ENCODE results near the gene RAC3. TPM values are rescaled to one million over a fixed set of nuclear protein-coding genes. Genes with fewer than 3 reads are reported as not detected.

Gene RAC3
- total RNA-seq, 4 donors from 2014 or later: 0.42 to 2.0 TPM; not detected in 2

DNA sequence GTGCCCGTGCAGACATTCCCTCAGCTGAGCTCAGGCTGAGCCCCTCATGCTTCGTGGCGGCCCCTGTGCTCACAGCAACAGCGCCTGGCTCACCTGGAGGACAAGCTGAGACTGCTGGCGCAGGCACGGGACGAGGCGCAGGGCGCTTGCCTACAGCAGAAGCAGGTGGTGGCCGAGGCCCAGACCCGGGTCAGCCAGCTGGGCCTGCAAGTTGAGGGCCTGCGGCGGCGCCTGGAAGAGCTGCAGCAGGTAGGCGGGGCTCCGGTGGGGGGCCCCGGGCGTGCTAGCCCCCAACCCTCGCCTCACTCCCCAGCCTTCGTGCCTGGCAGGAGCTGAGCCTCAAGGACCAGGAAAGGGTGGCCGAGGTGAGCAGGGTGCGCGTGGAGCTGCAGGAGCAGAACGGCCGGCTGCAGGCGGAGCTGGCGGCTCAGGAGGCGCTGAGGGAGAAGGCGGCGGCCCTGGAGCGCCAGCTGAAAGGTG is 1.4 kb upstream of the RAC3 start:
- Histone ChIP-seq H3K9me3 (no peaks in the 10 kb centered on the region), H3K27ac (no peak overlapping the region), H3K36me3 (peaks cover 0 to 1% of the 10 kb centered on the region in 2 donors), H3K4me3 (peak overlapping the region in 1 of 4 donors; percentile 57), H3K4me1 (peaks cover 2 to 19% of the 10 kb centered on the region in 2 donors), H3K27me3 (peaks cover 10 to 14% (median 11%) of the 10 kb centered on the region in 3 donors)
- peak; percentile 6 to 20 for ATAC-seq
- DNase-seq: no peak
- TF ChIP-seq POLR2A (IDR thresholded peaks at IDR 0.05): no peak
- TF ChIP-seq, protein P1, sequence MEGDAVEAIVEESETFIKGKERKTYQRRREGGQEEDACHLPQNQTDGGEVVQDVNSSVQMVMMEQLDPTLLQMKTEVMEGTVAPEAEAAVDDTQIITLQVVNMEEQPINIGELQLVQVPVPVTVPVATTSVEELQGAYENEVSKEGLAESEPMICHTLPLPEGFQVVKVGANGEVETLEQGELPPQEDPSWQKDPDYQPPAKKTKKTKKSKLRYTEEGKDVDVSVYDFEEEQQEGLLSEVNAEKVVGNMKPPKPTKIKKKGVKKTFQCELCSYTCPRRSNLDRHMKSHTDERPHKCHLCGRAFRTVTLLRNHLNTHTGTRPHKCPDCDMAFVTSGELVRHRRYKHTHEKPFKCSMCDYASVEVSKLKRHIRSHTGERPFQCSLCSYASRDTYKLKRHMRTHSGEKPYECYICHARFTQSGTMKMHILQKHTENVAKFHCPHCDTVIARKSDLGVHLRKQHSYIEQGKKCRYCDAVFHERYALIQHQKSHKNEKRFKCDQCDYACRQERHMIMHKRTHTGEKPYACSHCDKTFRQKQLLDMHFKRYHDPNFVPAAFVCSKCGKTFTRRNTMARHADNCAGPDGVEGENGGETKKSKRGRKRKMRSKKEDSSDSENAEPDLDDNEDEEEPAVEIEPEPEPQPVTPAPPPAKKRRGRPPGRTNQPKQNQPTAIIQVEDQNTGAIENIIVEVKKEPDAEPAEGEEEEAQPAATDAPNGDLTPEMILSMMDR (IDR thresholded peaks at IDR 0.05 in 4 of 5, conservative IDR thresholded peaks at IDR 0.05 in 1 of 5): no peak
- intact Hi-C loops (cut with DNase I; ENCODE audit: low total_unique reads) (loop anchor here (1.0 kb wide), 1 partner anchor 124 kb away; no protein-coding TSS in a partner anchor), in situ Hi-C loops (cut with MboI; ENCODE audit: low sequenced_read_pairs in 4 of 4) (loop anchor here (10.0 to 25.0 kb wide), 2 partner anchors 107 to 125 kb away; no protein-coding TSS in a partner anchor)

DNA sequence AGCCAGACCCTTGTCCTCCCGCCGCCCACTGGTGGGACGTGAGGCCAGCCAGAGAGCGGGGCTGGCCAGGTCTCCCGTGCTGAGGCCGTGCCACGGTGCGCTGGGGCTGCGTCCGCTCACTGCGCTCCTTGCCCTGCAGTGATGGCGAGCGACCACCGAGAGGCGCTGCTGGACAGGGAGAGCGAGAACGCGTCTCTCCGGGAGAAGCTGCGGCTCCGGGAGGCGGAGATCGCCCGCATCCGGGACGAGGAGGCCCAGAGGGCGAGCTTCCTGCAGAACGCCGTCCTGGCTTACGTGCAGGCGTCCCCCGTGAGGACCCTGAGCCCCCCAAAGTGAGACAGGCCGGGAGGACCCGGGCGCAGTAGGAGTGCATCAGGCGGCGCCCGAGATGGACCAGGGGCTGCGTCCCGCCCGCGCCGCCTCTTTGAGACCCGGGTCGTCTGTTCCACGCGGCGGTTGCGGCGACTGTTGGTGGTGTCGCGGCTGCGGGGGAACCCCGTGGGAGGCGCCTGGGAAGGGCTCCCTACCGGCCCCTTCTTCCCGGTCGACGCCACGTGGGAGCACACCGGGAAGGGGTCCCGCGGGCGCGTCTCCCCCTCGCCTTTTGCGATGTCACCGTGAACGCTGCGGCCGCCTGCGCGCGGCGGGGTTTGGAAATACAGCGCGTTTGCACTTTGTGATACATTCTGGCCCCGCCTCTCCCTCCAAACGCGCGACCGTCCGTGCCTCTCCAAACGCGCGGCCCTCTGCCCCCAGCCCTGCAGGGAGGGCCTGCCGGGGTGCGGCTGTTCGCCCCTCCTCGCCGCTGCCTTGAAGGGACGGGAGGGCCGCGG is 792 bp upstream of the RAC3 start:
- Histone ChIP-seq H3K4me3 (peak overlapping the region; percentile 46 to 61 (median 57)), H3K9me3 (no peaks in the 10 kb centered on the region), H3K27ac (no peak overlapping the region), H3K4me1 (peaks cover 2 to 22% of the 10 kb centered on the region in 2 donors), H3K36me3 (peaks cover 3 to 8% of the 10 kb centered on the region in 2 donors), H3K27me3 (peaks cover 10 to 14% (median 11%) of the 10 kb centered on the region in 3 donors)
- ATAC-seq (peak; percentile 87 to 89), DNase-seq (peak; percentile 68 to 78)
- in situ Hi-C loops (cut with MboI; ENCODE audit: low sequenced_read_pairs in 4 of 4) (loop anchor here (10.0 to 25.0 kb wide), 2 partner anchors 107 to 124 kb away; no protein-coding TSS in a partner anchor), intact Hi-C loops (cut with DNase I; ENCODE audit: low total_unique reads) (loop anchor here (1.0 kb wide), 1 partner anchor 124 kb away; no protein-coding TSS in a partner anchor)
- peak in 1 of 2 donors; percentile 11 for TF ChIP-seq POLR2A (IDR thresholded peaks at IDR 0.05)
- TF ChIP-seq, protein P1 (IDR thresholded peaks at IDR 0.05 in 4 of 5, conservative IDR thresholded peaks at IDR 0.05 in 1 of 5): peak; percentile 96 to 99 (median 97)

DNA sequence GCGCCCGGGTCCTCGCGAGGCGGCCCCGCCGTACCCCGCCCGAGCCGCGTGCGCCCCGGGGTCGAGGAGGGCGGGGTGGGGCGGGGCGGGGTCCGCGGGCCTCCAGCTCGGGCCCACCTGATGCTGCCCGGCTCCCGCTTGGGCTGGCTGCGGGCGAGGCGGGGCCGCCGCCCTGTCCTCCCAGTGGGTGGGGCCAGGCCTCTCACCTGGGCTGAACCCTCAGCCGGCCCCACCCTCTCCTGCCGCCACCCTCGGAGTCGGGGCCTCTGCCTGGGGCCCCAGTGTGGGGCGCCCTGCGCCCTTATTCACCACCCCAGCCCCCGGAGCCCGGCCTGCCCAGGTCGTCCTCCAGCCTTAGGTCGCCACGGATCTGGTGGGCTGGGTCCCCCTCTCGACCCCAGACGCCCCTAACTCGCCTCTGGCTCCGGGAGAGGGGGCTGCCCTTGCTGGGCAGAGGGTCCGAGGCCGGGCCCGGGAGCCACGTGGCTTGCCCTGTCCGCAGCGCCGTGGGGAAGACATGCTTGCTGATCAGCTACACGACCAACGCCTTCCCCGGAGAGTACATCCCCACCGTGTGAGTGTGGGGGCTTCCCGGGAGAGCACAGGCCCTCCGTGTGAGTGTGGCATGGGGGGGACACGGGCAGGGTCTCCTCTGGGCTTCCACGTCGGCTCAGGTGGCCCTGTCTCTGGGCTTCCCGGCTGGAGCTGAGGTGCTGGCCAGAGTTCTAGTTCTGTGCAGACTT is 578 bp downstream of the RAC3 start:
- TF ChIP-seq, protein P1 (IDR thresholded peaks at IDR 0.05 in 4 of 5, conservative IDR thresholded peaks at IDR 0.05 in 1 of 5): no peak
- no peak for TF ChIP-seq POLR2A (IDR thresholded peaks at IDR 0.05)
- Histone ChIP-seq H3K4me1 (peaks cover 12 to 34% of the 10 kb centered on the region in 2 donors), H3K9me3 (no peaks in the 10 kb centered on the region), H3K36me3 (peaks cover 3 to 16% of the 10 kb centered on the region in 2 donors), H3K27ac (no peak overlapping the region), H3K27me3 (peaks cover 10 to 14% (median 11%) of the 10 kb centered on the region in 3 donors), H3K4me3 (no peak overlapping the region)
- ATAC-seq (no peak), DNase-seq (no peak)
- in situ Hi-C loops (cut with MboI; ENCODE audit: low sequenced_read_pairs in 4 of 4) (loop anchor here (10.0 to 25.0 kb wide), 2 partner anchors 105 to 123 kb away; no protein-coding TSS in a partner anchor), intact Hi-C loops (cut with DNase I; ENCODE audit: low total_unique reads) (no loop called here)

DNA sequence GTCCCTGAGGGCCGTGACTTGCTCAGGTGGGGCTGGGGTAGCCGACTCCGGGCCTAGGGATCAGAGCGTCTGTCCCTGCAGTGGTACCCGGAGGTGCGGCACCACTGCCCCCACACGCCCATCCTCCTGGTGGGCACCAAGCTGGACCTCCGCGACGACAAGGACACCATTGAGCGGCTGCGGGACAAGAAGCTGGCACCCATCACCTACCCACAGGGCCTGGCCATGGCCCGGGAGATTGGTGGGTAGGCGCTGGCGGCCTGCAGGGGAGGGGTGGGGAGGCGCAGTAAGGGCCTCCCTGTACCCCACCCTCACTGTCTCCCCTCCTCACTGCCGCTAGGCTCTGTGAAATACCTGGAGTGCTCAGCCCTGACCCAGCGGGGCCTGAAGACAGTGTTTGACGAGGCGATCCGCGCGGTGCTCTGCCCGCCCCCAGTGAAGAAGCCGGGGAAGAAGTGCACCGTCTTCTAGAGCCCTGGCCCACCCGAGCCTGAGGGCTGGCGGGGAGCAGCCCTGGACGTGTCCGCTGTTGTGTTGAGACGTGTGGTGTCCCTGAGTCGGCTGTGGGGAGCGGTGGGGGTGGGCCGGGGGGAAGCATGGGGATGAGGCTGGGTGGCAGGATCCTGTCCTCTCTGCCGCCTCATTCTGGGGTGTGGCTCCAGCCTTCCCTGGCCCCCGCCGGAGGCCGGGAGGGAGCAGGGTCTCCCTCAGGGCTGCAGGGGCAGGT is 2.0 kb downstream of the RAC3 start:
- intact Hi-C loops (cut with DNase I; ENCODE audit: low total_unique reads): no loop called here
- no peak for TF ChIP-seq POLR2A (IDR thresholded peaks at IDR 0.05)
- TF ChIP-seq, protein P1 (IDR thresholded peaks at IDR 0.05 in 4 of 5, conservative IDR thresholded peaks at IDR 0.05 in 1 of 5): no peak
- H3K4me1 ChIP-seq: peaks cover 12 to 40% of the 10 kb centered on the region in 2 donors

More for the DNA sequence above, 2.0 kb downstream of the RAC3 start:
- Histone ChIP-seq H3K27ac (no peak overlapping the region), H3K4me3 (no peak overlapping the region), H3K36me3 (peaks cover 3 to 16% of the 10 kb centered on the region in 2 donors), H3K9me3 (no peaks in the 10 kb centered on the region), H3K27me3 (peaks cover 10 to 14% (median 11%) of the 10 kb centered on the region in 3 donors)
- in situ Hi-C loops (cut with MboI; ENCODE audit: low sequenced_read_pairs in 4 of 4): loop anchor here (10.0 to 25.0 kb wide), 2 partner anchors 104 to 121 kb away; no protein-coding TSS in a partner anchor
- ATAC-seq: no peak
- DNase-seq: no peak

Data from gastrocnemius medialis (tissue), 4 donors.